NT2/D1 (cell line): ENCODE measurements around the gene NPAT.

ENCODE experiments used
- DNase-seq: peaks from one replicate; pipeline ENCODE4 v3.0.0-alpha.2; 2011; ENCODE audit warnings: low read depth, low spot score
- H3K27me3 ChIP-seq: 2 replicates; pipeline ENCODE4 v1.6.0; 2011; ENCODE audit warnings: mild to moderate bottlenecking; ENCODE audit not compliant: insufficient read length, insufficient read depth
- H3K36me3 ChIP-seq: 2 replicates; pipeline ENCODE4 v1.6.1; 2011; ENCODE audit warnings: mild to moderate bottlenecking, low read length, mixed read lengths; ENCODE audit not compliant: insufficient read depth, insufficient read length
- H3K4me1 ChIP-seq: 2 replicates; pipeline ENCODE4 v1.5.1; 2011; ENCODE audit not compliant: insufficient read depth, insufficient read length
- H3K4me3 ChIP-seq: 2 replicates; pipeline ENCODE4 v1.5.1; 2011; ENCODE audit warnings: low read depth; ENCODE audit not compliant: insufficient read length
- H3K9ac ChIP-seq: 2 replicates; pipeline ENCODE4 v1.6.0; 2011; ENCODE audit warnings: low read depth; ENCODE audit not compliant: insufficient read length
- H3K9me3 ChIP-seq: 2 replicates; pipeline ENCODE4 v1.5.1; 2011; ENCODE audit warnings: mild to moderate bottlenecking, low read length; ENCODE audit not compliant: insufficient read depth
- SUZ12 ChIP-seq: IDR thresholded peaks from 2 replicates; pipeline ENCODE4 v1.6.1; 2011; ENCODE audit not compliant: insufficient read length, insufficient read depth; ENCODE audit errors: extremely low read depth
- YY1 ChIP-seq: IDR thresholded peaks from 2 replicates; pipeline ENCODE4 v1.6.1; 2011; ENCODE audit not compliant: insufficient read length, insufficient read depth
- ZNF274 ChIP-seq: IDR thresholded peaks from 2 replicates; pipeline ENCODE4 v1.6.1; 2011; ENCODE audit warnings: mild to moderate bottlenecking, low read depth, low read length

NPAT gene

GRCh38 chr11:108115500-108116140 is 106.8 kb downstream of the NPAT start:
- Histone ChIP-seq H3K9me3 (no peaks in the 10 kb centered on the region), H3K27me3 (no peaks in the 10 kb centered on the region), H3K36me3 (no peaks in the 10 kb centered on the region), H3K4me1 (no peaks in the 10 kb centered on the region), H3K9ac (no peak overlapping the region), H3K4me3 (no peak overlapping the region)
- no peak for DNase-seq
- no peak for TF ChIP-seq YY1
- TF ChIP-seq SUZ12: no peak
- no peak for TF ChIP-seq ZNF274

GRCh38 chr11:108112057-108112456 is 110.4 kb downstream of the NPAT start:
- Histone ChIP-seq H3K4me1 (no peaks in the 10 kb centered on the region), H3K9ac (no peak overlapping the region), H3K36me3 (no peaks in the 10 kb centered on the region), H3K4me3 (no peak overlapping the region), H3K9me3 (no peaks in the 10 kb centered on the region), H3K27me3 (no peaks in the 10 kb centered on the region)
- TF ChIP-seq SUZ12 (no peak), ZNF274 (no peak)
- DNase-seq: no peak

GRCh38 chr11:108111126-108111525 is 111.3 kb downstream of the NPAT start:
- H3K4me1 ChIP-seq: no peaks in the 10 kb centered on the region
- DNase-seq: no peak
- TF ChIP-seq SUZ12 (no peak), YY1 (no peak), ZNF274 (no peak)
- no peak overlapping the region for H3K9ac ChIP-seq
- H3K27me3 ChIP-seq: no peaks in the 10 kb centered on the region
- H3K36me3 ChIP-seq: peaks cover under 1% of the 10 kb centered on the region
- H3K4me3 ChIP-seq: no peak overlapping the region
- H3K9me3 ChIP-seq: no peaks in the 10 kb centered on the region
